K562 (cell line): ENCODE data around the gene LTBP1. TPM values are rescaled to one million over a fixed set of nuclear protein-coding genes. Genes with fewer than 3 reads are reported as not detected.
A peak's percentile ranks its signal among the peaks of the same experiment; 100 is the strongest.

Source experiments
- C11orf30 ChIP-seq: fragments of 450-650 bp; IDR thresholded peaks from 2 replicates; pipeline ENCODE4 v1.6.1; 2016; ENCODE audit warnings: low read depth, mild to moderate bottlenecking
- CCNT2 ChIP-seq: IDR thresholded peaks from 2 replicates; pipeline ENCODE4 v1.6.1; 2011; ENCODE audit warnings: borderline replicate concordance, low read depth, mild to moderate bottlenecking, moderate library complexity, mixed read lengths, low read length; ENCODE audit not compliant: insufficient read length; ENCODE audit errors: extremely low read depth
- CTCFL ChIP-seq: IDR thresholded peaks from 2 replicates; pipeline ENCODE4 v1.6.1; 2011; ENCODE audit warnings: borderline replicate concordance, low read depth, mild to moderate bottlenecking, moderate library complexity, low read length; ENCODE audit not compliant: insufficient read depth, poor library complexity, severe bottlenecking
- ELF2 ChIP-seq: fragments of 250-450 bp; sonication (Bioruptor Pico); IDR thresholded peaks from 2 replicates; pipeline ENCODE4 v1.5.0; 2021; ENCODE audit warnings: mild to moderate bottlenecking
- ESRRB ChIP-seq: fragments of 250-450 bp; sonication (Bioruptor Pico); IDR thresholded peaks from 2 replicates; pipeline ENCODE4 v1.5.0; 2020; ENCODE audit warnings: mild to moderate bottlenecking, moderate library complexity, borderline replicate concordance
- GABPB1 ChIP-seq: sonication (generic); formaldehyde crosslinking; IDR thresholded peaks from 2 replicates; pipeline ENCODE4 v1.8.0; 2022; ENCODE audit warnings: mild to moderate bottlenecking, missing genetic modification reagents
- HDAC6 ChIP-seq: IDR thresholded peaks from 2 replicates; pipeline ENCODE4 v1.6.1; 2012; ENCODE audit warnings: low read depth, mild to moderate bottlenecking, control low read depth, inconsistent platforms, low read length, moderate library complexity
- HMG20A ChIP-seq: fragments of 450-650 bp; formaldehyde crosslinking; conservative IDR thresholded peaks from 2 replicates; pipeline ENCODE4 v1.4.0; 2020; ENCODE audit warnings: mild to moderate bottlenecking, mixed read lengths
- KDM2B ChIP-seq: fragments of 250-450 bp; sonication (Bioruptor Pico); IDR thresholded peaks from 2 replicates; pipeline ENCODE4 v1.8.0; 2021; ENCODE audit warnings: mild to moderate bottlenecking, moderate library complexity
- MCM7 ChIP-seq, 2 experiments: fragments of 450-650 bp; IDR thresholded peaks; 2 replicates each; pipeline ENCODE4 v1.6.1; 2016 to 2018
- PHB2 ChIP-seq: fragments of 450-650 bp; IDR thresholded peaks from 2 replicates; pipeline ENCODE4 v1.6.1; 2017; ENCODE audit warnings: low read depth
- TAF7 ChIP-seq: fragments of 450-650 bp; IDR thresholded peaks from 2 replicates; pipeline ENCODE4 v1.6.1; 2016; ENCODE audit warnings: missing genetic modification characterization, missing compliant biosample characterization
- TEAD4 ChIP-seq, 2 experiments: sonication (generic) in 1 of 2; formaldehyde crosslinking in 1 of 2; IDR thresholded peaks; 2 replicates each; pipeline versions ENCODE4 v1.6.1 to v1.8.0; 2012 to 2022; ENCODE audit warnings: borderline replicate concordance in 1 of 2, inconsistent platforms in 1 of 2, low read length in 1 of 2, mild to moderate bottlenecking in 1 of 2, missing genetic modification reagents in 1 of 2
- XRCC3 ChIP-seq: fragments of 450-650 bp; IDR thresholded peaks from 2 replicates; pipeline ENCODE4 v1.6.1; 2017; ENCODE audit warnings: mild to moderate bottlenecking, moderate library complexity
- XRCC5 ChIP-seq: fragments of 200-400 bp; formaldehyde crosslinking; IDR thresholded peaks from 2 replicates; pipeline ENCODE4 v1.6.1; 2017; ENCODE audit warnings: low read depth, mild to moderate bottlenecking, low read length
- ZBED1 ChIP-seq: IDR thresholded peaks from 2 replicates; pipeline ENCODE4 v1.6.1; 2014
- ZNF23 ChIP-seq: fragments of 250-450 bp; sonication (Bioruptor Pico); IDR thresholded peaks from 2 replicates; pipeline ENCODE4 v1.4.0; 2020; ENCODE audit warnings: mild to moderate bottlenecking
- ZNF766 ChIP-seq: fragments of 200-800 bp; sonication (Bioruptor generic); conservative IDR thresholded peaks from 2 replicates; pipeline ENCODE4 v1.6.1; 2016; ENCODE audit warnings: missing genetic modification characterization, missing compliant biosample characterization
- ZSCAN29 ChIP-seq: fragments of 450-650 bp; IDR thresholded peaks from 2 replicates; pipeline ENCODE4 v1.6.1; 2017
- polyA plus RNA-seq, 8 experiments: library from polyadenylated mRNA; depleted of rRNA in 4 of 8; stranded (reverse) in 5 of 8; unstranded in 3 of 8; fragments of >200 nt; fragmentation: Nextera tagmentation in 2 of 8; fragmentation: Illumina TruSeq in 1 of 8; extraction: Ambion mirVana in 2 of 8; extraction: Trizol in 1 of 8; gene quantifications; 2 replicates each; pipeline versions ENCODE4 v1.2.1 to v1.2.3, GENCODE V29; 2011 to 2014; ENCODE audit warnings: inconsistent platforms in 1 of 8, missing spikeins in 1 of 8
- total RNA-seq, 7 experiments: library from RNA; depleted of rRNA in 6 of 7; stranded (reverse); fragments of >200 nt in 6 of 7; fragmentation: Illumina TruSeq in 2 of 7; extraction: Trizol in 2 of 7; gene quantifications; 2 replicates each; pipeline versions ENCODE4 v1.2.1 to v1.2.3, GENCODE V29; 2011 to 2021; ENCODE audit warnings: low replicate concordance in 1 of 7
- TF ChIP-seq, protein P1 (sequence below): fragments of 200-800 bp; sonication (Bioruptor generic); IDR thresholded peaks from 2 replicates; pipeline ENCODE4 v1.6.1; 2017; ENCODE audit warnings: missing genetic modification characterization, missing compliant biosample characterization
- TF ChIP-seq, protein P2 (sequence below): fragments of 450-650 bp; formaldehyde crosslinking; IDR thresholded peaks from 2 replicates; pipeline ENCODE4 v1.4.0; 2022; ENCODE audit warnings: missing genetic modification characterization
- TF ChIP-seq, protein P3 (sequence below): fragments of 450-650 bp; IDR thresholded peaks from one replicate; pipeline ENCODE4 v1.6.1; 2018; ENCODE audit warnings: mild to moderate bottlenecking, moderate library complexity; ENCODE audit not compliant: partially characterized antibody

LTBP1 gene
- total and polyA plus RNA-seq, 9 of the 15 experiments (the other 6 are each of a cell fraction or from before 2014, with no cell fraction given) = 3.6 to 16.4 (median 8.5) TPM

- TF ChIP-seq TEAD4 (IDR thresholded peaks at IDR 0.05; ENCODE audit: low read length) (peak; percentile 99), TEAD4 (CRISPR knock-in tag; IDR thresholded peaks at IDR 0.05; ENCODE audit: borderline replicate concordance) (no peak), CTCFL (no peak), PHB2 (peak; percentile 84; the same call in 1 of the 2 replicates), HMG20A (CRISPR knock-in tag) (no peak), MCM7 (IDR thresholded peaks at IDR 0.05) (no peak; a peak in 1 of 4 replicates), ESRRB (CRISPR knock-in tag) (no peak), KDM2B (0 out of 2 replicates have a peak, but pooled peaks have one; percentile 30), ZNF766 (CRISPR knock-in tag) (peak; percentile 91), GABPB1 (CRISPR knock-in tag) (no peak), HDAC6 (no peak), ZSCAN29 (no peak), XRCC5 (0 out of 2 replicates have a peak, but pooled peaks have one; percentile 41), ELF2 (CRISPR knock-in tag) (no peak), ZBED1 (peak; percentile 77; the same call in 1 of the 2 replicates), CCNT2 (peak; percentile 96), TAF7 (tag) (no peak), XRCC3 (no peak), C11orf30 (no peak), ZNF23 (CRISPR knock-in tag) (no peak)
- TF ChIP-seq, protein P1, sequence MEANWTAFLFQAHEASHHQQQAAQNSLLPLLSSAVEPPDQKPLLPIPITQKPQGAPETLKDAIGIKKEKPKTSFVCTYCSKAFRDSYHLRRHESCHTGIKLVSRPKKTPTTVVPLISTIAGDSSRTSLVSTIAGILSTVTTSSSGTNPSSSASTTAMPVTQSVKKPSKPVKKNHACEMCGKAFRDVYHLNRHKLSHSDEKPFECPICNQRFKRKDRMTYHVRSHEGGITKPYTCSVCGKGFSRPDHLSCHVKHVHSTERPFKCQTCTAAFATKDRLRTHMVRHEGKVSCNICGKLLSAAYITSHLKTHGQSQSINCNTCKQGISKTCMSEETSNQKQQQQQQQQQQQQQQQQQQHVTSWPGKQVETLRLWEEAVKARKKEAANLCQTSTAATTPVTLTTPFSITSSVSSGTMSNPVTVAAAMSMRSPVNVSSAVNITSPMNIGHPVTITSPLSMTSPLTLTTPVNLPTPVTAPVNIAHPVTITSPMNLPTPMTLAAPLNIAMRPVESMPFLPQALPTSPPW (CRISPR knock-in tag) = peak; percentile 50; the same call in 1 of the 2 replicates
- TF ChIP-seq, protein P2, sequence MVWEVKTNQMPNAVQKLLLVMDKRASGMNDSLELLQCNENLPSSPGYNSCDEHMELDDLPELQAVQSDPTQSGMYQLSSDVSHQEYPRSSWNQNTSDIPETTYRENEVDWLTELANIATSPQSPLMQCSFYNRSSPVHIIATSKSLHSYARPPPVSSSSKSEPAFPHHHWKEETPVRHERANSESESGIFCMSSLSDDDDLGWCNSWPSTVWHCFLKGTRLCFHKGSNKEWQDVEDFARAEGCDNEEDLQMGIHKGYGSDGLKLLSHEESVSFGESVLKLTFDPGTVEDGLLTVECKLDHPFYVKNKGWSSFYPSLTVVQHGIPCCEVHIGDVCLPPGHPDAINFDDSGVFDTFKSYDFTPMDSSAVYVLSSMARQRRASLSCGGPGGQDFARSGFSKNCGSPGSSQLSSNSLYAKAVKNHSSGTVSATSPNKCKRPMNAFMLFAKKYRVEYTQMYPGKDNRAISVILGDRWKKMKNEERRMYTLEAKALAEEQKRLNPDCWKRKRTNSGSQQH = no peak
- TF ChIP-seq, protein P3, sequence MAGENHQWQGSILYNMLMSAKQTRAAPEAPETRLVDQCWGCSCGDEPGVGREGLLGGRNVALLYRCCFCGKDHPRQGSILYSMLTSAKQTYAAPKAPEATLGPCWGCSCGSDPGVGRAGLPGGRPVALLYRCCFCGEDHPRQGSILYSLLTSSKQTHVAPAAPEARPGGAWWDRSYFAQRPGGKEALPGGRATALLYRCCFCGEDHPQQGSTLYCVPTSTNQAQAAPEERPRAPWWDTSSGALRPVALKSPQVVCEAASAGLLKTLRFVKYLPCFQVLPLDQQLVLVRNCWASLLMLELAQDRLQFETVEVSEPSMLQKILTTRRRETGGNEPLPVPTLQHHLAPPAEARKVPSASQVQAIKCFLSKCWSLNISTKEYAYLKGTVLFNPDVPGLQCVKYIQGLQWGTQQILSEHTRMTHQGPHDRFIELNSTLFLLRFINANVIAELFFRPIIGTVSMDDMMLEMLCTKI = no peak
These were observed 162.0 kb downstream of the LTBP1 start (continued) for GRCh38 chr2:33108483-33109443.
